ELF-1 (cell line): Measurements from ENCODE around the gene NEURL1.
A peak's percentile ranks its signal among the peaks of the same experiment; 100 is the strongest.

Source experiments
- DNase-seq: peaks from one replicate; pipeline ENCODE4 v3.0.0-alpha.2; 2016; ENCODE audit warnings: low read depth, low spot score

The NEURL1 gene

GRCh38 chr10:103582331-103583123 is 89.0 kb downstream of the NEURL1 start:
- no peak for DNase-seq

- DNase-seq = no peak
Observed at GRCh38 chr10:103583871-103584215, 90.3 kb downstream of the NEURL1 start.

GRCh38 chr10:103584216-103585010 is 90.9 kb downstream of the NEURL1 start:
- DNase-seq = peak; percentile 56

DNA sequence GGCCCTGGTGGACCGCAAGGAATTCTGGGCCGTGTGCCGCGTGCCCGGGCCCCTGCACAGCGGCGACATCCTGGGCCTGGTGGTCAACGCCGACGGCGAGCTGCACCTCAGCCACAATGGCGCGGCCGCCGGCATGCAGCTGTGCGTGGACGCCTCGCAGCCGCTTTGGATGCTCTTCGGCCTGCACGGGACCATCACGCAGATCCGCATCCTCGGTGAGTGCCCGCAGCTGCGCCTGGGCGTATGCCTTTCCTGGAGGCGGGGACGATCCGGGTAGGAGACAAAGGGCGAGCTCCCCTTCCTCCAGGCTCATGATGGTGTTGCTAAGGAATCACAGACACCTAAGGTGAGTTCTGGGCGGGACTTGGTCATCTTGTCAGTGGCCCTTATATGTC is 91.5 kb downstream of the NEURL1 start:
- no peak for DNase-seq

GRCh38 chr10:103587073-103587472 is 93.6 kb downstream of the NEURL1 start:
- no peak for DNase-seq

GRCh38 chr10:103589074-103589630 is 95.6 kb downstream of the NEURL1 start:
- no peak for DNase-seq

- DNase-seq = no peak
Observed at GRCh38 chr10:103590060-103590459, 96.6 kb downstream of the NEURL1 start.

GRCh38 chr10:103590744-103591291 is 97.3 kb downstream of the NEURL1 start:
- no peak for DNase-seq

GRCh38 chr10:103592186-103593021 is 98.9 kb downstream of the NEURL1 start:
- DNase-seq = peak; percentile 76

GRCh38 chr10:103593022-103593570 is 99.6 kb downstream of the NEURL1 start:
- DNase-seq = no peak

DNA sequence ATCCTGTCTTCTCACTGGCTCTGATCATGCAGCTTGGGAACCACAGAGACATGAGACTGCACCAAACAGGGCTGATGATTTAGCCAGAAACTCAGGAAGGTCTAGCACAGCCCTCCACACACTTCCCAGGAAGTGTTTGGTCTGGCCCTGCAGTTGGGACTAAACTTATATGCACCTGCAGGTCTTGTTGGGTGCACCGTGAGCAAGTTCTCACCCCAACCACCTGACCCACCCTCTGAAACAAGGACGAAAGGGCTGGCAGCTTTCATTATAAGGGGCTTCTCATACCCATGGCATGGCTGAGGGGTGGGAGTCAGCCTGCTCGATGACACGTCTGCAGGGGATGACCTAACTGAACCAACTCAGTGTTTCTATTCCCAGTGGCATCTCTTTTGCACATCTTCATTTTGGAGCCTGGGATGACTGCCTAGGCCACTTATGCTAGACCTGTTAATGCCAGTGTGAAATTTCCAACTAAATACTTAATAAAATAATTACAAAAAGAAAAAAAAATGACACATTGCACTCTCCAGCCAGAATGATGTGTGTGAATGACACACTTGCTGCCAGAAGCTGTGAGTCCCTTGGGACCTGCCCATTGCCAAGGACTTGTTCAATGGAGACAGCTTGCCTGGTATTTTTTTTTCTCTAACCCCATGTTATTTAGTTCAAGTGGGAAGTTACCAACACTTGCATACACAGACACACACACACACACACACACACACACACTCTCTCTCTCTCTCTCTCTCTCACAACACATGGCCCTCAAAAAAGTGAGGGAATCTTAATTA is 102.6 kb downstream of the NEURL1 start:
- DNase-seq = no peak

DNA sequence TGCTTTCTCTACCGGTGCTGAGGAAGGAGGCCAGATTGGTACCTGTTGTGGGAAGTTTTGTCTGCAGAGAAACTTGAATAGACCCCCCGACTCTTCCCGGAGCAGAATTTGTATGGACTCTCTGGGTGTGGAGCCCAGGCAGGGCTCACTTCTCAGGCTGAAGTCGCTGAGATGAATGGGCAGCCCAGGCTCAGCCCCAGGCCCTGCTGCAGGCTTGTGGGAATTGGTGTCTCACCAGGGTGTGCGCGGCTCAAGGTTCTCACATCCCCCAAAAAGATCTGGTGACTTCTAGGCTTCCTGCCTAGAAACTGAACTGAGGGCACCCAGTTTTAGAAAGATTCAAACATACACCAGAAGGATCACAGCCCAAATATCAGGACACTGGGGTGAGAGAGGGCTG is 103.5 kb downstream of the NEURL1 start:
- no peak for DNase-seq

- peak; percentile 76 for DNase-seq
Observed at GRCh38 chr10:103598654-103599115, 105.2 kb downstream of the NEURL1 start.

DNA sequence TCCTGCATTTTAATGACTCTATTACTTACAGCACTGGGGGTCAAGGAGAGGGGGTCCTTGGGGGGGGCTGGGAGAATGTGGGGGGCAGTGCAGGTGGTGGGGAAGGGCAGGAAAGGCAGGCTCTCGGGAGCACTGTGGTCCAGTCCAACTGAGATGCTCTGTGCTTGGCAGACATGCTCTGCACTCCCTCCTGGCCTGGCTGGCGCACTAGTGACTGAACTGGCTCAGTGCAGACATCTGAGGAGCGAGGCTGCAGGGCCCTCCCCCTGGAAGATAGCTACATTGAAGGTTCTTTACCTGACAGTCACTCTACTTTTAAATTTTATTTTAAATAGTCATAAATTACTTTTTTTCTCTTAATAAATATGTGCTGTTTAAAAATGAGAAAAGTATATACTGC is 105.7 kb downstream of the NEURL1 start:
- DNase-seq = no peak

- DNase-seq = no peak
Observed at GRCh38 chr10:103599907-103600306, 106.4 kb downstream of the NEURL1 start.

GRCh38 chr10:103600325-103600724 is 106.8 kb downstream of the NEURL1 start:
- DNase-seq = no peak

DNA sequence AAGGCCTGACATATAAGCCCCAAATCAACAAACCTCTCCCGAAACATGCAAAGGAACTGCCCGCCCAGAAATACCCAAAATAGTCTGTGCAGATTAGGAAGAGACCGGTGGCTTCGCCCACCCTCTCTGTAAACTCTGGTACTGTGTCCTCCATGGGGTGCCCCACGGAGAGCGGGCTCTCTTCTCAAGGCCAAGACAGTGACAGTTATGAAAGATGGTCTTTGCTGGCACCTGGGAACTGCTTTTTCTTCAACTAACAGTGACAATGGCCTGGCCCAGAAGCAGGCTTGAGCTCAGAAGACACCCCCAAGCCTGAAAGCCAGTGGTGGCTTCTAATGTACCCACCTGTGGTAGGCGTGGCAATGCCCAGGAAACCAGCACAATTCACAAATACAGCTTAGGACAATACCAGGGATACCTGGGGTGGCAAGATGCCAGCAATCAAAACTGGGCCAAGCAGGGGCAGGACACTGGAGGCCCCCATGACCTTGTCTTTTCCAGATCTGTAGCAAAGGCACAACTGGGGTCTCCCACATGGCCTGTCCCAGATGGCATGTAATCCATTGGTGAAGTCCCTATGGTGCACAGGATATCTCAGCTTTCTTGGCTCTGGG is 107.6 kb downstream of the NEURL1 start:
- DNase-seq = no peak

DNA sequence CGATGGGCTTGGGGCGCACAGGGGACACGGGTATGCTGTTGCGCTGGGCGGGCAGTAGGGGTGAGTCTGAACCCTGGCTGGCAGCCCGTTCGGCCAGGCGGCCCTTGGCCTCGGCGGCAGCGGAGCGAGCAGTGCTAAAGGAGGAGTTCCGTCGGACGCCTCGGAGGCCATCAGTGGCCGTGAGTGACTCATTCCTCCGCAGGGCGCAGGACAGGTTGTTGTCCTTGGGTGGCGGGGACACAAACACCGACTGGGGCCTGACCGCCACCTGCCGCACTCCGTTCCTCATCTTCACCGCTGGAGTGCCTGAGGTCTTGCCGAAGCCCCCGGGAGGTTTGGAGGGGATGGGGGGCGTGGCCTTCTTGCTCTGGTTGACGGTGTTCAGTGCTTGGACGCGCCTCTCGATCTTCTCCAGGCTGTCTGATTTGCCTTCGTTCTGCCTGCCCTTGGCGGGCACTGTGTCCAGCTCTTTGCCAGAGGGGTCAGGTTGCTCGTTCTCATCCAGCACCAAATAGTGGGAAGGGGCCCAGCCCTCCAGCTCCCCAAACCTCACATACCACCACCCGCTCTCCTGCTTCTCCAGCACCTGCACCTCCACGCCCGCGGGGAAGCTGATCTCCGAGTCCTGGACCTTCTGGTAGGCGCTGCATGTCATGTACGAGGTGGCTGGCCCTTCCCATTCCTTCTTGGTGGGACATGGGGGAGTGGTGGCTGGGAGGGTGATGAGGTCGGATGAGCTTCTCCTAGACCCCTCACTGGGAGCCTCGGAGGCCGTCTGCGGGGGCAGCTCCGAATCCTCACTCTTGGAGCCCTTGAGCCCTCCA is 108.7 kb downstream of the NEURL1 start:
- DNase-seq = no peak

DNA sequence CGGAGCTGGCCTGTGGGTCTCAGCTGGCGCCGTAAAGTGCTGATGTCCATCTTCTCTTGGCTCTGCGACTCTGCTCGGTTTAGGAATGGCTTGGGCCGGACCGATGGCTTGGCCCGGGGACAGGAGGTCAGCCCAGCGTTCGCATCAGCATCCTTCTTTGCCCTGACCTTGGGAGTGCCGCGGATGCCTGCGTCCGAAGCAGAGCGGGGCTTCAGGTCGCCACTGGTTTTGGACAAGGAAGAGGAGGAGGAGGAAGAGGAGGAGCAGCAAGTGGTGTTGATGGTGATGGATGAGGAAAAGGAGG is 109.3 kb downstream of the NEURL1 start:
- no peak for DNase-seq
